Measurements from ENCODE around the gene CASS4. TPM values are rescaled to one million over a fixed set of nuclear protein-coding genes. Genes with fewer than 3 reads are reported as not detected.

Gene CASS4
- total RNA-seq, 1 experiment from 2014 or later = 0.13 TPM

- TF ChIP-seq ZNF281 (CRISPR knock-in tag; IDR thresholded peaks at IDR 0.05) = no peak
- TF ChIP-seq CREM (CRISPR knock-in tag; IDR thresholded peaks at IDR 0.05) = no peak
- no peak for TF ChIP-seq FOXK1 (CRISPR knock-in tag; IDR thresholded peaks at IDR 0.05)
- no peak for TF ChIP-seq MAX (CRISPR knock-in tag; IDR thresholded peaks at IDR 0.05)
- no peak for TF ChIP-seq MLX (CRISPR knock-in tag; IDR thresholded peaks at IDR 0.05)
- no peak for TF ChIP-seq FOXJ3 (CRISPR knock-in tag; IDR thresholded peaks at IDR 0.05; ENCODE audit: borderline replicate concordance)
- TF ChIP-seq RORB (CRISPR knock-in tag; IDR thresholded peaks at IDR 0.05) = no peak
- no peak for TF ChIP-seq USF1 (CRISPR knock-in tag; IDR thresholded peaks at IDR 0.05)
These were observed 51.4 kb downstream of the CASS4 start (continued) for GRCh38 chr20:56463428-56463827.

GRCh38 chr20:56465997-56466396, 53.9 kb downstream of the CASS4 start:
- H3K27ac Mint-ChIP-seq = no peak overlapping the region
- H3K9me3 Mint-ChIP-seq = no peaks in the 10 kb centered on the region
- DNase-seq (ENCODE audit: low spot score) (no peak), ATAC-seq (no peak)
- ChIA-PET CTCF (no interaction called here), POLR2A (no interaction called here)
- peaks cover 10% of the 10 kb centered on the region for H3K4me1 Mint-ChIP-seq
- no peaks in the 10 kb centered on the region for H3K36me3 Mint-ChIP-seq
- peaks cover 10% of the 10 kb centered on the region for H3K27me3 Mint-ChIP-seq (ENCODE audit: low read depth)
- no peak overlapping the region for H3K4me3 Mint-ChIP-seq
- TF ChIP-seq AFF4 (CRISPR knock-in tag; IDR thresholded peaks at IDR 0.05; ENCODE audit: borderline replicate concordance) (no peak), EMX1 (CRISPR knock-in tag; IDR thresholded peaks at IDR 0.05) (no peak), HMGA2 (CRISPR knock-in tag; IDR thresholded peaks at IDR 0.05) (no peak), ZNF416 (CRISPR knock-in tag; IDR thresholded peaks at IDR 0.05) (no peak), SOX15 (CRISPR knock-in tag; IDR thresholded peaks at IDR 0.05) (no peak)

- H3K4me3 Mint-ChIP-seq = peak overlapping the region; percentile 99
- no peaks in the 10 kb centered on the region for H3K36me3 Mint-ChIP-seq
- ChIA-PET CTCF (no interaction called here), POLR2A (interaction anchor here (1.0 kb wide), 1 partner anchor 76 kb away, joined by 5 read pairs; the partner anchor contains the start of genes AURKA and CSTF1)
- no peak overlapping the region for H3K27ac Mint-ChIP-seq
- no peak for ATAC-seq
- H3K9me3 Mint-ChIP-seq = no peaks in the 10 kb centered on the region
- DNase-seq (ENCODE audit: low spot score) = no peak
- peaks cover 10% of the 10 kb centered on the region for H3K27me3 Mint-ChIP-seq (ENCODE audit: low read depth)
- peaks cover 10% of the 10 kb centered on the region for H3K4me1 Mint-ChIP-seq
- TF ChIP-seq EMX1 (CRISPR knock-in tag; IDR thresholded peaks at IDR 0.05) (no peak), SMAD3 (CRISPR knock-in tag; IDR thresholded peaks at IDR 0.05; ENCODE audit: borderline replicate concordance) (no peak), ZNF396 (CRISPR knock-in tag; IDR thresholded peaks at IDR 0.05; ENCODE audit: borderline replicate concordance) (no peak), MLX (CRISPR knock-in tag; IDR thresholded peaks at IDR 0.05) (no peak), GTF2I (CRISPR knock-in tag; conservative IDR thresholded peaks at IDR 0.05) (no peak), FOXJ3 (CRISPR knock-in tag; IDR thresholded peaks at IDR 0.05; ENCODE audit: borderline replicate concordance) (no peak), ZNF425 (CRISPR knock-in tag; conservative IDR thresholded peaks at IDR 0.05) (no peak), TEAD1 (CRISPR knock-in tag; IDR thresholded peaks at IDR 0.05) (no peak), ZMAT4 (CRISPR knock-in tag; IDR thresholded peaks at IDR 0.05) (no peak), MYBL2 (CRISPR knock-in tag; IDR thresholded peaks at IDR 0.05) (no peak), SMAD4 (CRISPR knock-in tag; IDR thresholded peaks at IDR 0.05) (no peak), PRRX2 (CRISPR knock-in tag; IDR thresholded peaks at IDR 0.05) (no peak), RELA (CRISPR knock-in tag; IDR thresholded peaks at IDR 0.05; ENCODE audit: borderline replicate concordance) (no peak), ZNF416 (CRISPR knock-in tag; IDR thresholded peaks at IDR 0.05) (no peak), JUN (CRISPR knock-in tag; IDR thresholded peaks at IDR 0.05) (no peak)
These were observed 55.9 kb downstream of the CASS4 start for GRCh38 chr20:56467968-56468315.
